ENCODE data around the gene SH2D2A.
A peak's percentile ranks its signal among the peaks of the same experiment; 100 is the strongest.
"Not testable (repeated sequence)": the region's sequence is repeated elsewhere in the genome, so short reads cannot be mapped to it uniquely, and the experiment has no call there.

SH2D2A gene

GRCh38 chr1:156767879-156768604, 48.6 kb downstream of the SH2D2A start:
- DNase-seq: peak; percentile 78

- peak; percentile 99 for DNase-seq
Observed at GRCh38 chr1:156767101-156767878, 49.4 kb downstream of the SH2D2A start, which contains the start of gene PRCC. Gene PRCC (plus strand): TSS chr1:156767535. CDS start chr1:156767772, 237 bp downstream.

- DNase-seq: no peak
Observed at GRCh38 chr1:156766298-156767100, 50.1 kb downstream of the SH2D2A start.

DNA sequence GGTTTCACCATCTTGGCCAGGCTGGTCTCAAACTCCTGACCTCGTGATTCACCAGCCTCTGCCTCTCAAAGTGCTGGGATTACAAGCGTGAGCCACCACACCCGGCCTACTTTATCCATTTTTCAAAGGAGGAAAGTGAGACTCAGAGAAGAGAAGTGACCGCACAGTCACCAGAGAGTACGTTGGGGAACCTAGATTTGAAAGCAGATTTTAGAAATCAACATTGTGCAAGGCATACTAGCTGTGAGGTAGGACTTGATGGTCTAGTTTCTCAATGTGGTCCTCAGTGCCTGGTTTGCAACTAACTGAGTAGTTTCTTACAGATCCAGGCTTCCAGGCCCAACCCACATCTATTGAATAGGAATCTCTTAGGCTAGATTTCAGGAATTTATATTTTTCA, 51.0 kb downstream of the SH2D2A start:
- DNase-seq: no peak

- DNase-seq: not testable (repeated sequence)
Observed at GRCh38 chr1:156765136-156765535, 51.5 kb downstream of the SH2D2A start.

- DNase-seq: no peak
Observed at GRCh38 chr1:156760796-156761104, 55.9 kb downstream of the SH2D2A start.

- no peak for DNase-seq
Observed at GRCh38 chr1:156760092-156760795, 56.4 kb downstream of the SH2D2A start.

DNA sequence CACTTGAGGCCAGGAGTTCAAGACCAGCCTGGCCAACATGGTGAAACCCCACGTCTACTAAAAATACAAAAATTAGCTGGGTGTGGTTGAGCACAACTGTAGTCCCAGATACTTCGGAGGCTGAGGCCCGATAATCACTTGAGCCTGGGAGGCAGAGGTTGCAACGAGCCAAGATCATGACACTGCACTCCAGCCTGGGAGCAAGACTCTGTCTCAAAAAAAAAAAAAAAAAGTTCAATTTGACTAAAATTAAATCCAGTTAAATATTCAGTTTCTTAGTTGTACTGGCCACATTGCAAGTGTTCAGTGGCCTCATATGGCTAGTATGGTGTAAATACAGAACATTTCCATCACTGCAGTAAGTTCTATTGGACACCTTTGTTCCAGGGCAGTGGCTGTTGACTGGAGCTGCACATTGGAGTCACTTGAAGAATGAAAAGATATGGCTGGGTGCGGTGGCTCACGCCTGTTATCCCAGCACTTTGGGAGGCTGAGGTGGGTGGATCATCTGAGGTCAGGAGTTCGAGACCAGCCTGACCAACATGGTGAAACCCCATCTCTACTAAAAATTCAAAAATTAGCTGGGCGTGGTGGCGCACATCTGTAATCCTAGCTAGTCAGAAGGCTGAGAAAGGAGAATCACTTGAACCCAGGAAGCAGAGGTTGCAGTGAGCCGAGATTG, 58.9 kb downstream of the SH2D2A start:
- not testable (repeated sequence) for DNase-seq

DNA sequence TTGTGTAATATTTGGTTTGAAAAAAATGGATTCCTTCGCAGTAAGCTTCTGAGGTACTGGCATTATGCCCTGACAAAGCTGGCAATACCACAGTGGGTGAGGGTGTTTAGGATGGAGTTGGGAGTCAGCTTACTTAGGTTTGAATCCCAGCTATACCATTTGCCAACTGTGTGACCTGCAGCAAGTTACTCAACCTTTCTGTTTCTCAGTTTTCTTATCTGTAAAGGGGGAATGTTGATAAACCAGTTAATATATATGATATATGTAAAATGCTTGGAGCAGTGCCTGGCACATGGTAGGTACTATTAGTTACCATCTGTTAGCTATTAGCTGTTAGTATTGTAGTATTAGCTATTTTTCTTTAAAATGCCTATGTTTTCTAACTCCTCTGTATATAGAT, 60.3 kb downstream of the SH2D2A start:
- no peak for DNase-seq

Data from activated effector memory CD4-positive, alpha-beta T cell treated with anti-CD3 and anti-CD28 coated beads, Interleukin-2, amount 50 U/mL, for 16 hours (primary cell).